ENCODE results near the gene CCIN.

DNA sequence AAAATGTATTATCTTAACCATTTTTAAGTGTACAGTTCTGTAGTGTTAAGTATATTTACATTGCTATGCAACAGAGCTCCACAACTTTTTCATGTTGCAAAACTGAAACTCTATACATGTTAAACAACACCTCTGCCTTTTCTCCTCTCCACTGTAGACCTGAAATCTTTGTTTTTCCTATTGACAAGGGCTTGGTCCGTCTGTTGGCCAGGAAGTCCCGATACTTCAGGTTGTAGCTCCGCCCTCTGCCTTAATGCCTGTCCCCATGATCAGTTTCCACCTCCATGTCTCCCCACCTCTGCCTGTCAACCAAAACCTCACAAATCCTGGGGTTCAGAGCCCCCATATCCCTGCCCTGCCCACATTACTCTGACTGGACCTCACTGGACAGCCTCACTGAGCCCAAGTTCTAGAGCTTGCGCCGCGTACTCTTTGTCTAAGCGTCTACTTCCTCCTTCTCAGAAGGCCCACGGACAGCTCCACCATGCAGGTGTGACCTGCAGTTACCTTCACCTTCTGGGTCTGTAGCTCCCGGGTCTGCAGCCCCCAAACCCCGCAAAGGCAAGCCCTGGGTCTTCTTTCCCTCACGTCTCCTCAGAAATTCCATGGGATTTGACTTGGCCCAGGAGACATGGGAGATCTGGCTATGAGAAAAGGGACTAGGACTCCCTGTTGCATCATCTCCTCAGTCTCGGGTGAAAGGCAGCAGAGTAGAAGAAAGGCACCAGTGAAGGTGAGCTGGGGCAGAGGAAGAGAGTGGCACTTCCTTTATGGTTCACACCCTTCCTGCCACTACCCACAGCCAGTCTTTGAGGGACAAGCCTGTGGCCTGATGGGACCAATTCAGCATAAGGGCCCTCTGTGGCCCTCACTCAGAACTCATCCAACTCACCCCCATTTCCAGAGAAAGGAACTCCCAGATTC, 24.6 kb upstream of the CCIN start:
- TF ChIP-seq, protein P1, sequence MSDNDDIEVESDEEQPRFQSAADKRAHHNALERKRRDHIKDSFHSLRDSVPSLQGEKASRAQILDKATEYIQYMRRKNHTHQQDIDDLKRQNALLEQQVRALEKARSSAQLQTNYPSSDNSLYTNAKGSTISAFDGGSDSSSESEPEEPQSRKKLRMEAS (IDR thresholded peaks at IDR 0.05): no peak
- TF ChIP-seq SMC3 (IDR thresholded peaks at IDR 0.05) (no peak), RFX5 (IDR thresholded peaks at IDR 0.05) (no peak), POLR2A (IDR thresholded peaks at IDR 0.05; ENCODE audit: low read length) (no peak)
- TF ChIP-seq, protein P2, sequence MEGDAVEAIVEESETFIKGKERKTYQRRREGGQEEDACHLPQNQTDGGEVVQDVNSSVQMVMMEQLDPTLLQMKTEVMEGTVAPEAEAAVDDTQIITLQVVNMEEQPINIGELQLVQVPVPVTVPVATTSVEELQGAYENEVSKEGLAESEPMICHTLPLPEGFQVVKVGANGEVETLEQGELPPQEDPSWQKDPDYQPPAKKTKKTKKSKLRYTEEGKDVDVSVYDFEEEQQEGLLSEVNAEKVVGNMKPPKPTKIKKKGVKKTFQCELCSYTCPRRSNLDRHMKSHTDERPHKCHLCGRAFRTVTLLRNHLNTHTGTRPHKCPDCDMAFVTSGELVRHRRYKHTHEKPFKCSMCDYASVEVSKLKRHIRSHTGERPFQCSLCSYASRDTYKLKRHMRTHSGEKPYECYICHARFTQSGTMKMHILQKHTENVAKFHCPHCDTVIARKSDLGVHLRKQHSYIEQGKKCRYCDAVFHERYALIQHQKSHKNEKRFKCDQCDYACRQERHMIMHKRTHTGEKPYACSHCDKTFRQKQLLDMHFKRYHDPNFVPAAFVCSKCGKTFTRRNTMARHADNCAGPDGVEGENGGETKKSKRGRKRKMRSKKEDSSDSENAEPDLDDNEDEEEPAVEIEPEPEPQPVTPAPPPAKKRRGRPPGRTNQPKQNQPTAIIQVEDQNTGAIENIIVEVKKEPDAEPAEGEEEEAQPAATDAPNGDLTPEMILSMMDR (IDR thresholded peaks at IDR 0.05): no peak
